Subcutaneous adipose tissue (tissue), 4 donors: ENCODE results near the gene WNT3. TPM values are rescaled to one million over a fixed set of nuclear protein-coding genes. Genes with fewer than 3 reads are reported as not detected.

Experiments used
- total RNA-seq, 4 donors: library from RNA; depleted of rRNA; stranded (reverse); fragments of >200 nt; gene quantifications; one replicate each; pipeline ENCODE4 v1.1.0, GENCODE V29; 2016
- TF ChIP-seq, protein P1 (sequence below): fragments of 450-650 bp; IDR thresholded peaks from one replicate; pipeline ENCODE4 v1.5.1; 2016; ENCODE audit warnings: low read depth, mild to moderate bottlenecking, control low read depth, antibody characterized with exemption, moderate library complexity

The WNT3 gene
- total RNA-seq, 4 donors from 2014 or later: 0.16 to 9.6 (median 0.54) TPM

DNA sequence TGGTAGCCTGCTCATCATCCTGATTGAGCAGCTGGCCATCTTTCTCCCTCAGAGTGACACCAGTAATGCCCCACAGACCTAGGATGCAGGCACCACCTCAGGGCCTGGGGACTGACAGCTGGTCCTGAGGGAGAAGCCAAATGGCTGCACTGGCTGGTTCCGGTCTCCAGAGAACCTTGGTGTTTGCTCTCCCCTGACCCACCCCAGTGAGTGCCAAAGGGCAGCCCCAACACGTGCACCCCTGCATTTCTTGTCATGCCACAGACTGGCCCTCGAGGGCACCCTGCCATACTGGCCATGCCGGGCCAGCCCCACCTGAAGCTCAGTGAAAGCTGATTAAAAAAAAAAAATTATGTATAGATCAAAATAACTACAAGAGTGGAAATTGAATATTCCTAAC, 100.5 kb downstream of the WNT3 start:
- TF ChIP-seq, protein P1, sequence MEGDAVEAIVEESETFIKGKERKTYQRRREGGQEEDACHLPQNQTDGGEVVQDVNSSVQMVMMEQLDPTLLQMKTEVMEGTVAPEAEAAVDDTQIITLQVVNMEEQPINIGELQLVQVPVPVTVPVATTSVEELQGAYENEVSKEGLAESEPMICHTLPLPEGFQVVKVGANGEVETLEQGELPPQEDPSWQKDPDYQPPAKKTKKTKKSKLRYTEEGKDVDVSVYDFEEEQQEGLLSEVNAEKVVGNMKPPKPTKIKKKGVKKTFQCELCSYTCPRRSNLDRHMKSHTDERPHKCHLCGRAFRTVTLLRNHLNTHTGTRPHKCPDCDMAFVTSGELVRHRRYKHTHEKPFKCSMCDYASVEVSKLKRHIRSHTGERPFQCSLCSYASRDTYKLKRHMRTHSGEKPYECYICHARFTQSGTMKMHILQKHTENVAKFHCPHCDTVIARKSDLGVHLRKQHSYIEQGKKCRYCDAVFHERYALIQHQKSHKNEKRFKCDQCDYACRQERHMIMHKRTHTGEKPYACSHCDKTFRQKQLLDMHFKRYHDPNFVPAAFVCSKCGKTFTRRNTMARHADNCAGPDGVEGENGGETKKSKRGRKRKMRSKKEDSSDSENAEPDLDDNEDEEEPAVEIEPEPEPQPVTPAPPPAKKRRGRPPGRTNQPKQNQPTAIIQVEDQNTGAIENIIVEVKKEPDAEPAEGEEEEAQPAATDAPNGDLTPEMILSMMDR: no peak

Other genes starting within 250 kb of the WNT3 start
- 1 to 10 TPM; 4.4 to 9.0 (median 7.3) TPM for gene ARL17A, start 239.0 kb downstream of the WNT3 start, total RNA-seq
- 10 to 100 TPM; 15.1 to 26.3 (median 19.3) TPM for gene NSF, start 228.0 kb downstream of the WNT3 start, total RNA-seq
- under 1 TPM in 2 of 4 donors, not detected in 2; 0.38 to 0.51 TPM for gene WNT9B, start 32.9 kb upstream of the WNT3 start, total RNA-seq
- gene GOSR2, start 104.5 kb upstream of the WNT3 start, total RNA-seq: 10 to 100 TPM; 35.5 to 47.7 (median 40.2) TPM
- under 1 TPM in 2 of 4 donors, not detected in 2; 0.66 to 0.75 TPM for gene RPRML, start 160.6 kb upstream of the WNT3 start, total RNA-seq